CD4-positive, alpha-beta T cell treated with Interleukin-17A for 1 hour (primary cell): ENCODE results near the gene COP1.
"Not testable (repeated sequence)": the region's sequence is repeated elsewhere in the genome, so short reads cannot be mapped to it uniquely, and the experiment has no call there.

Experiments
- DNase-seq: peaks from one replicate; pipeline ENCODE4 v3.0.0-alpha.2; 2020

COP1 gene

DNA sequence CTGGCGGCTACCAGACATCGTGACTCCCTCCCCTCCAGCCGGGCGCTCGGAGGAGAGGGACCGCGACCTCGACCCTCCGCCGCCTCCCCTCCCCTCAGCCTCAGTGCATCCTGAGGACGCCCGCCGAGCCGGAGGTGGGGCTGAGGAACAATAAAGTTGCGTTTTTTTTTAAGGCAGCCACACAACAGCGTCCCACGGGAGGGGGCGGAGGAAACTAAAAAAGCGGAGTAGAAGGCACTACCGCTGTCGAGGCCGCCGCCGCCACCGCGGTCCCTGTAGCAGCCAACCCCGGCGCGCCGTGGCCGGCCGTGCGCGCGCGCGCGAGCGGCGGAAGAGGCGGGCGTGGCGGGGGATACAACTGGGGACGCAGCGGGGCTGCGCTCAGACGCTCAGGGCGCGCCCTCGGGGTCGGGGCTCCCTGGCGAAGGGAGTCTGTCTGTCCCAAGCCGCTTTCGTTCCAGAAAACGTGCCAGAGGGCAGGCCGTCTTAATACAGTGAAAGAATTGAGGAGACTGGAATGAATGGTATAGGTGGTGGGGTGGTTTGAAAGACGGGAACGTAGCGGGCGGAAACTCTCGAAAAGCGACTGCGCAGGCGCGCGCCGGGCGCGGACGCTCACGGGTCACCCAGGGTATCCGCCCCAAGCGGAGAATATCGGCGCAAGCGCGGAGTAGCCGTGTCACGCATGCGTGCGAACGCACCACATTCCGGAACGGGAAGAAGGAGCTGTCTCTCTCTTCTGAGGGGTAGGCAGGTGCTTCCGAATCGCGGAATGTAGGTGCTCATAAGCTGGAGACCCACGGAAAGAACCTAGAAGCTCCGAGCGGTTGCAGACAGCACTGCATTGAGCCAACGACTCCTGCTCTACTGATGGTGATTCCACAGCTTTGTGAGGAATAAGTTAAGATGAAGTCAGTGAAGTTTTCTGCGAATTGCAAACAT lies at the start of gene COP1:
COP1 (minus strand) TSS at position 326 of the 942 bp plus-strand sequence; CDS start at position 18, 308 bp downstream.
- DNase-seq = peak; percentile 98

DNA sequence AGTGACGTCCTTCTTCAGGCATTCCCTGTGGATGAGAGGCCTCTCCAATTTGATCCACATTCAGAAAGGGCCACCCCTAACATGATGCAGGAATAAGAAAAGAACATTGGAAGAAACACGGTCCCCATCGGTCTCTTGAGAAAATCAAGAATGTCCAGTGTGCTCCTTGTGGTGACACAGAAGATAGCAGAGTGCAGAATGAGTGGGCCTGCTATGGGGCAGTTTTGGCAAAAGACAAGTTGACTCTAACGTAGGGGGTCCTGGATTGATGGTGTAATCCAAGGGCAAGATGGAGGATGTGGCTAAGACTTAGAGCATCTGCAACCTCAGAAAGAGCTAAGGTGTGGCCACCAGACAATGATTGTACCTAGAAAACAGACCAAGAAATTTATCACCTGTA lies 45.1 kb upstream of the COP1 start:
- DNase-seq = no peak

DNA sequence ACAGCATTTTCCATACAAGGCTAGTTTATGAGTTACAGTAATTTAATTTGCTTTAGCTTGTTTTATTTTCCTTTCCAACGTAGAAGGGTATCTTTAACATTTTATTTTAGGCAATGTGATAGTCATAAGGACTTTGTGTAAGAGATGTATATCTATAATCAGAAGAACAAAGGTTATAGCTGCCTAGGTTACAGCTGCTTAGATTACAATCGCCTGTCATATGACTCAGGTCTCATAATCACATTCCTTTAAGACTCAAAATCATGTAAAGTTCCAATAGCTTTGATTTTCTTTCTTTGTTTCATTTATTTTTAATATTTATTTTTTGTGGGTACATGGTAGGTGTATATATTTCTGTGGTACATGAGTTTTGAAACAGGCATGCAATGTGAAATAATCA lies 37.8 kb upstream of the COP1 start:
- no peak for DNase-seq

DNA sequence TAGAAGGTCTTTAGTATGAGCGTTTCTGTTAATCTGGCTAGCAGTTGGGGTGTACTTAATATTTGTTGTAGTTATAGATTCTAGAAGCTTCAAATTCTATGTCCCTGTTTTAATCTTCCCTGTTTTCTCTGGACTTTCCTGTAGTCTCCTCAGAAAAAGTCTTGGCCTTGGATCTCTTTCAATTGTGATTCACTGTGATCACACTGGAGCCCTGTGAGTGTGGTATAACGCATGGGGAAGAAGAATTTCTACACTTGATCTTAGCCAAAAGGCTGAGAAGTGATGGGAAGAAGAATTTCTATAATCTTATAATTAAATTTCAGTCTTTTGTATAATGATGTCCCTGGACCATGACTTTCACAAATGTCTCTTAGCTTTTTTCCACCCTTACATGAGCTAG lies 36.7 kb upstream of the COP1 start:
- DNase-seq = no peak

DNA sequence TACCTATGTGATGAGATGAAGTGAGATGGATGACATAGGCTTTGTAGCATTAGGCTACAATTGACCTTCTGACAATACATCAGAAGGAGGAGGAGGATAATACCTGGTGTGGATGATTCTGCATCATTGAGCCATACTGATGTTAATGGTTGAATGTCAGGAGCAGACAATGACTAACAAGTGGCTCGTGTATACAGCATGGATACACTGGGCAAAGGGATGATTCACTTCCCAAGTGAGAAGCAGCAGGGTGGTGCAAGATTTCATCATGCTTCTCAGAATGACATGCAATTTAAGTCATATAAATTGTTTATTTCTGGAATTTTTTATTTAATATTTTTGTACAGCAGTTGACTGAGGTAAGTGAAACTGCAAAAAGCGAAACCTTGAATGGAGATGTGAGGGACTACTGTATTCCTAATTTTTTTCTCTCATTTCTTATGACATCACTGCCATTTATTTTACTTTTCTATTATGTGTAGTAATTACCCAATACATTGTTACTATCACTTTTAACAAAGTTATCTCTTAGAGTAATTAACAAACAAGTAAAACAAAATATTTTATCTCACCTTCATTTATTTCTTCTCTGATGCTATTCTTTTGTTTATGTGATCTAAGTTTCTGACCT lies 34.4 kb upstream of the COP1 start:
- no peak for DNase-seq

DNA sequence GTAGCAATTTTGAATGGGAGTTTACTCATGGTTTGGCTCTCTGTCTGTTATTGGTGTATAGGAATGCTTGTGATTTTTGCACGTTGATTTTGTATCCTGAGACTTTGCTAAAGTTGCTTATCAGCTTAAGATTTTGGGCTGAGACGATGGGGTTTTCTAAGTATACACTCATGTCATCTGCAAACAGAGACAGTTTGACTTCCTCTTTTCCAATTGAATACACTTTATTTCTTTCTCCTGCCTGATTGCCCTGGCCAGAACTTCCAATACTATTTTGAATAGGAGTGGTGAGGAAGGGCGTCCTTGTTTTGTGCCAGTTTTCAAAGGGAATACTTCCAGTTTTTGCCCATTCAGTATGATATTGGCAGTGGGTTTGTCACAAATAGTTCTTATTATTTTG lies 26.6 kb upstream of the COP1 start:
- DNase-seq = not testable (repeated sequence)

DNA sequence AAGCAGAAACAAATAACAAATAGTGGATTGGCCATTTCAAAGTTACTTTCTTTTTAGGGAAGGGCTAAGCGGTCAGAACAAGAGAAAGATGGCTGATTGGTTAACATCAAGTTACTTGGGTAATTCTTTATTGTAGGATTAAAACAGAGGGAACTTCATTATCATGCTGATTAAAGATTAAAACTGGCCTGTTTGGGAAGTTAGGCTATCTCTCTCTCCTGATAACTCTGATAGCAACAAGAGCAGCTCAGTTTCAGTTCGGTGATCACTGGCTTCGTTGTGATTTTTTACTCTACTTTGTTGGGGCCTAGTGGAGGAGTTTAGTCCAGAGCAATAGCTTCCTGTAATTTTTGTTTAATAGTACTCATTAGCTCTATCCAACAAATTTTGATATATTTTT lies 20.5 kb upstream of the COP1 start:
- no peak for DNase-seq

DNA sequence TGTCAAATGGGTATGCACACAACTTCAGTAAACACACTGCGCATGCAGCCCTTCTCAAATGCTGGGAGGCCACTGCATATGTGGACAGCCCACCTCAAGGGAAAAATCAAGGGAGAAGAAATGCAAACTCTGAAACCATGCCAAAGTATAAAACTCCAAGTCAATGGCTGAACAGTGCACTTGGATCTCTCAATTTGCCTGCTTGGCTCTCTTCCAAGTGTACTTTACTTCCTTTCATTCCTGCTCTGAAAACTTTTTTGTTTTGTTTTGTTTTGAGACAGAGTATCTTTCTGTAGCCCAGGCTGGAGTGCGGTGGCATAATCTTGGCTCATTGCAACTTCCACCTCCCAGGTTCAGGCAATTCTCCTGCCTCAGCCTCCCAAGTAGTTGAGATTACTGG lies 18.8 kb upstream of the COP1 start:
- no peak for DNase-seq

DNA sequence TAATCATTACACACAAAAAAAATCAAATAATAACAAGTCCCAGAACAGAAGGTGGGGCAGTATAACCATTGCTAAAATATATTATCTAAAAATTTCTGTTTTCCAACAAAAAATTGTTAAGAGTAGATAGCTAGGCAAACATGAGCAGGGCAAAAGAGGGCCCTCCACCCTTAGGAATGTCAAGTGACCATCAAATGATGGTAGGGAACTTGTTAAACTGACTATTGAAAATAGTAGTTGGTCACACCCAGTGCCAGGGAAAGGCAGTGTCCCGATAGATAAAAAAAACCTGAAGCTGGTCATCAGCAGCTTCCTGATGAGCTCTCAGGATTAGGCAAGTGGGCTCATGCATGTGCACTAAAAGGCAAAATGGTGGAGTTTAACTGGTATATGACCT lies 18.4 kb upstream of the COP1 start:
- no peak for DNase-seq

DNA sequence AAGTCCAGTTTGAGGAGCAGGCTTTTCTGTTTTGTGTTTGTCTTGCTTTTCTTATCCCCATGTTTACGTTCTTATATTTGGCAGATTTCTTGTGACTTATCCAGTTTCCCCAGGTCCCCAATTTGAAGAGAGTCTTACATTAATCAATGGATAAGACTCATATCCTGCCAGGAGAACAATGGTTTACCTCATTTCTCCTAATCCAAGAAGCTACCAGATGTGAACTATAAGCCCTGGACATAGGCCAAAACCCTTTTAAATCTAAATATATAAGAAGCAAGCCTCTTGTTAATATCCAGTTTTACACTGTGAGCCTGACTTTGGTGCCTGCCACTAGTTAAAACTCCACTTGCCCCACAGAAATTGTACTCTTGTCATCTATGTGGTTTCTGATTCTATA lies 15.1 kb upstream of the COP1 start:
- DNase-seq = no peak

DNA sequence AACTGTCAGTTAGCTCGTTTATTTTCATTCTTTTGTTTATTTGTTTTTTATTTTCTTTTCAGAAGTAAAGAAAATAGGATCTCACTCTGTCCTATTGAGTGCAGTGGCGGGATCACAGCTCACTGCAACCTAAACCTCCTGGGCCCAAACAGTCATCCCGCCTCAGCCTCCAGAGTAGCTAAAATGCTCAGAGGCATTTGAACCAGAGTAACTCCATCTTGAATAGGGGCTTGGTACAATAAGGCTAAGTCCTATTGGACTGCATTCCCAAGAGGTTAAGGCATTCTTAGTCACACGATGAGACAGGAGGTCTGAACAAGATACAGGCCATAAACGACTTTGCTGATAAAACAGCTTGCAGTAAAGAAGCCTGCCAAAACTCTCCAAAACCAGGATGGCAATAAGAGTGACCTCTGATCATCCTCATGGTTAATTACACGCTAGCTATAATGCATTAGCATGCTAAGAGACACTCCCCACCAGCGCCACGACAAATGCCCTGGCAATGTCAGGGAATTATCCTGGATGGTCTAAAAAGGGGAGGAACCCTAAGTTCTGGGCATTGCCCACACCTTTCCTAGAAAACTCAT lies 13.1 kb upstream of the COP1 start:
- DNase-seq = no peak

DNA sequence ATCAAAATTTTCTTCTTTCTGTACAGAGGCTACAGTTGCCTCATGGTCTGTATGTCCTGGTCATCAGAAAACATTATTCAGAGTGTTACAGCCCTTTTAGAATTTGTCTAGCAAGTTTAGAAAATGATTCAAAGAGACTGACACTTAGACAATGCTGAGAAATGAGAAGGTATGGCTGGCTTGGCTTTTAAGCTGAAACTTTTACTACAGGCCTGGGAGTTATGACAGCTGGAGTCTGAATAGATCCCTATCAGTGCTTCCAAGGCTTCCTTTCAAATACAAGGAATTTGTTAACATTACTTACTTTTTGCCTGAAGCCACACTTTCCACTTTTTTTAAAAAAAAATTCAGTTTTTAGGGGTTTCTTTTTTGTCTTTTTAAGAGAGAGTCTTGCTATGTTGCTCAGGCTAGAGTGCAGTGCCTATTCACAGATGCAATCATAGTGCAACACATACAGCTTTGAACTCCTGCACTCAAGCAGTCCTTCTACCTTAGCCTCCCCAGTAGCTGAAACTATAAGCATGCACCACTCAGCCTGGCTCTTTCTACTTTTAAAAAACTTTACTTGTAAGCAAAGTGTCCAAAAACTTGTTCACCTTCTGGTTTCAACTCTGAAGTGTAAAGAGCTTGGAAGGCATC lies 10.5 kb upstream of the COP1 start:
- DNase-seq = no peak

DNA sequence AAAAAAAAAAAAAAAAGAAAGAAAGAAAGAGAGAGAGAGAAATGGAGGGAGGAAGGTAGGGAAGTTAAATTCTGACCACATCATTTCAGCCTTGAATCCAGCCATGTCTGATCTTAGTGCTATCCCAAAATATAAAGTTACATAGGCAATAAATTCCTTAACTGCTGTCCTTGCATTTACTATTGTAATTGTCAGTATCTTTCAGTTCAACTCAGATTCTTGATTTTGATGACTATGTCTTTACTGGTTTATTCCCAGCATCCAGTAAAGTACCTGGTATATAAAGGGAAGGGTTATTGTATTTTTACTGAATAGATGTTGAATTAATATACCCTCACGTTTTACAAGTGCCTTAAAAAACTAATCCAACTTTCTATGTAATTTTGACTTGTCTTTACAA lies 8.9 kb upstream of the COP1 start:
- no peak for DNase-seq

DNA sequence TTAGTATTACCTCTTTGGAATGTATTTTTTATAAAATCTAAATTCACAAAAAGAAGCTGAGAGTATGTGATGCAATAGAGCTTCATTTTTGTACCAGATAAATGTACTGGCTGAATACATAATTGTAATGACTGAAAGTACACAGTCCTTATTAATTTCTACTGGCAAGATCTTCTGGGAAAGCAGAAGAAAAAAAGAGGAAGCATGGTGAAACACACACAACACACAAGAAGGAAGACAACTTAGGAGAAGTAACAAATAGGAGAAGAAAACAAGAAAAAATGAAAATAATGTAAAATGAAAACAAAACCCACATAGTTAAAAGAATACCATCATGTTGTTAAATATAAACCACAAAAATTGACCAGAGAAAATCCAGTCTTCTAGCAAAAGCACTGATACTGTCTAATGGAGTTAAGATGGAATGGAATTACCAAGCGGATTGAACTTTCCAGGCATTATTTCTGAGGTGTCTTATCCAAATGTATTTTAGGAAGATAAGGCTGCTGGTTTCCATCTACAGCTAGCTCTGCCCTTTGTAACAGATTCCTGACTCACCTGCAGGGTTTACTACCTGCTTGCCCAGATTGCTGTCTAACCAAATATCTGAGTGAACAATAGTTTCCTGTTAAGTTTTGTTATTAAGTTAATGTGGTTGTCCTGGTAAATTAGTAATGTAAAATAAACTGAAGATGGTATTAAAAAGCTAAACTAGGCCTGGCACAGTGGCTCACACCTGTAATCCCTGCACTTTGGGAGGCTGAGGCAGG lies 4.5 kb upstream of the COP1 start:
- DNase-seq = no peak

DNA sequence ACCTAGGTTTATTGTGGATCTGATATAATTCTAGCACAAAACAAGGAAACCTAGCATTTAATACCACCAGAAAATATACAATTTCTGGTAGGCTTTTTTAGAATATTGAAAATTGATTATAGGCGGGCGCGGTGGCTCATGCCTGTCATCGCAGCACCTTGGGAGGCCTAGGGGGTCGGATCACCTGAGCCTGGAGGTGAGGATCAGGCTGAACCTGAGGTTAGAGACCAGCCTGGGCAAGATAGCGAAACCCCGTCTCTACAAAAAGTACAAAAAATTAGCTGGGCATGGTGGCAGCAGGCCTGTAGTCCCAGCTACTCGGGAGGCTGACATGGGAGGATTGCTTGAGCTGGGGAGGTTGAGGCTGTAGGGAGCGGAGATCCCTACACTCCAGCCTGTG lies 948 bp upstream of the COP1 start:
- DNase-seq = no peak

DNA sequence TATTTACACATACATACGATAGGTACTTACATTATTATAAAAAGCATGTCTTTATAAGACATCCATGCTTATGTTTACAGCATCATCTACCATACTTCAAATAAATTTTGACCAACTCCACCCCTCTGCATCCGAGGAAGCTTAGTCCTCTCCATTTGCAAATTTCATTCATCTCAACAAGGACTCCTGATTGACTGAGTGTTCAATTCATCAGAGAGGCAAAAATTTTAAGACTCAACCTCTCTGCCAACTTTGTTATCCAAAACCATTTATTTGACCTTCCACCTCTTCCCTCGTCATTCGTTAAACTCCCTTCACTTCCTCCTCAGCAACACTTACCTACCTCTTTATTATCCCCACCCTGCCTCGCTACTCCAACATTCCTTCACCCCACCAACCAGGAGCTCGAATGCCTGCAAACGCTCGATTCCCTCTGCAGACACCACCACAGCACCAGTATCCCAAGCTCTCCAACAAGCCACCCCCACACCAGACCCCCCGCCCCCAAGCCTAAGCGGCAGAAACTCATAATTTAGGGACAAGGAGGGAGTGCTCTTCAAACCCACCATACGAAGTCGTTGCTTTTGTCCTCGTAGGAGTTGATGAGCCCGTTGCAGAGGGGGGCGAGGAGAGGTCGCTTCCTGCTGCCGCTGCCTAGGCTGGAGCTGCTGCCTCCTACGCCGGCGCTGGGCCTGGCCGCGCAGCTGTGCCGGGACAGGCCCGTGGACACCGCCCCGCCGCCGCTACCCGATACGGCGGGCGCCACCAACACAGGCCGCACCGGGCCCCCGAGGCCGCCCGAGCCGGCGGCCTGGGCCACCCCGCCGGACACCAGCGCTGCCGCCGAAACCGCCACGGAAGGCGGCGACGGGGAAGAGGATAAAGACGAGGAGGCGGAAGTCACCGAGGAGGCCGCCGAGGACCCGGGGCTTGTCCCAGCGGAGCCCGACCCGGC lies 803 bp downstream of the COP1 start:
- DNase-seq = no peak

DNA sequence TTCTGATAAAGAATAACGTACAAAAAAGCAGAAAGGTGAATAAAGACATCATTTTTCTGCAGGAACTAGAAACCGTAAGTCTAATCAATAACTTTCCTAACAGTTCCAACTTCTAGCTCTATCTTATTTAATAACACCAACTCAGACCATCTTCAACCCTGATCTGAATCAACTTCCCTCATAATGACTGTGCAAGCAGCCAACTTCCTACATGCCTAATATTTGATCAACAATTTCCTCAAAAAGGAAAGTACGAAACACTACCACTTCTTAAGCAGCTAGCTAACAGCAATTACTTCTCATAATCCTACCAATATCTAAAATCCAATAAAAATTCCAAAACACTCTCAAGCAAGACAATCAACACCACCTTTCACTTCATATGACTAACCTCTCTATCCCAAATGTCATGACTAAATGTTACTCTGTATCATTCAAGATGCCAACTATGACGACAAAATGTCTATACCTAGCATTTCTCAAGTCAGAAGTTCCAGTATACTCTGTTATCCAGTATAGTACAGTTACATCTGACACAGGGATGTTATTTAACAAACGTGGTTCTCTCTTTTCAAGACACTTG lies 1.7 kb downstream of the COP1 start:
- DNase-seq = no peak

DNA sequence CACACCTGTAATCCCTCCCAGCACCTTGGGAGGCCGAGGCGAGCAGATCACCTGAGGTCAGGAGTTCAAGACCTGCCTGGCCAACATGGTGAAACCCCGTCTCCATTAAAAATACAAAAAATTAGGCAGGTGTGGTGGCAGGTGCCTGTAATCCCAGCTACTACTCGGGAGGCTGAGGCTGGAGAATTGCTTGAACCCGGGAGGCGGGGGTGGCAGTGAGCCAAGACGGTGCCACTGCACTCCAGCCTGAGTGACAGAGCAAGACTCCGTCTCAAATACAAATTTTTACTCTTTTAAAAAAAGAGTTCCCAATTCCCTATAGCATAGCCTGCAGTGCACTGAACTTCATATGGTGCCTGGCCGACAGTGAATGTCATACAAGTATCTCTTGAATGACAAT lies 2.4 kb downstream of the COP1 start:
- DNase-seq = not testable (repeated sequence)

DNA sequence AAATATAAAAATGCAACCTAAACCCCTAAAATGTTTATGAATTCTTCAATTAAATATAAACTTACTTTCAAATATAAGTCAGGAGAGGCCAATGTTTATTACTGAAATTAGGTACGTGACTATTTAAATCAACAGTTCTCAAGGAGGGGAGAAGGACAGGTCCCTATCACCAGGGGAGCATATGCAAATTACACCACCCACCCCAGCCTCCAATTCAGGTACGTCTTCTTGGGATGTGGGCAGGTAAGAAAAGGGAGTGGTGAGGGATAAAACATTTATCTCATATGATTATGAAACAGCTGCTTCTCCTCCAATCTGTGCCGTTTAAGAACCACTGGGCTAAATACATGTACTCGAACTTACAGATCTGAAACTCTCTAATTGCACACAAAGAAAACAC lies 3.4 kb downstream of the COP1 start:
- no peak for DNase-seq

DNA sequence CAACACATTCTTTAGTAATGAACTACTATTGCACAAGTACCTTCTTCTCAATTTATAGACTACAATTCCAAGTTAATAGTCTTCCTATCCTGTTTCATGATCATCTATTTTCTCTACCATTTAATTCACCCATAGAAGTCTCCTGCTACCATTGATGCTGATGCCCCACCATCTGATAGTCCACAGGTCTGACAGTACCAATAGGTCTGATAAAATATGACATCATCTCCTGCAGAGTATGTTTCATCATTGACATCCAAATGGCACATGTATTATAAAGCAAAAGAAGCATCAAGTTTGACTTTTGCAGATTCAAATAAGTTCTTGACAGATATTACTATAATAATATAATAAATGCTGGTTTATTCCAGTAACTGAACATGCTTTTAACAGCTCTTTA lies 5.5 kb downstream of the COP1 start:
- DNase-seq = no peak

DNA sequence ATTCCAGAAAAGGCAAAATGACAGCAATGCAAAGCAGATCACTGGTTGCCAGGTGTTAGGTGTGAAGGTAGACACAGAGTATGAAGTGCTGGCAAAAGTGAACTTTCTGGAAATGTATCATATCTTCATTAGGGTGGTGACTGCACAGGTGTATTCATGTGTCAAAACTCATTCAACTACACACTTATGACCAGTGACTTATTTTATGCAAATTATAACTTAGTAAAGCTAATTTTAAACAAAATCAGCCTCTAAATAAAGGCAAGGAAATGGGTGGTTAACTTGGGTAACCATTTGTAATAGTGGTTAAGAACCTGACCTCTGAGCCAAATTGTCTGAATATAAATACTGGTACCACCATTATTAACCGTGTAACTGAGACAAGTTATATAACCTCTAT lies 7.4 kb downstream of the COP1 start:
- DNase-seq = no peak
